BJ (cell line): ENCODE measurements around the gene GLP2R. TPM values are rescaled to one million over a fixed set of nuclear protein-coding genes. Genes with fewer than 3 reads are reported as not detected.

Experiments used
- CTCF ChIA-PET: fragments of 350-600 bp; formaldehyde crosslinking; extraction: SDS; loops from one replicate; lab custom pipeline; 2021; ENCODE audit warnings: antibody characterized with exemption, inconsistent platforms; lab: Yijun Ruan, JAX
- POLR2A ChIA-PET: fragments of 300-600 bp; sonication (Branson Sonifier 250); formaldehyde crosslinking; extraction: SDS; loops from one replicate; lab custom pipeline; 2021; ENCODE audit warnings: antibody characterized with exemption; lab: Charles Lee
- DNase-seq: peaks from one replicate; pipeline ENCODE4 v3.0.0-alpha.2; 2011; ENCODE audit warnings: low read depth
- H3K27me3 ChIP-seq: 2 replicates; pipeline ENCODE4 v1.6.0; 2011; ENCODE audit warnings: low read length; ENCODE audit not compliant: control insufficient read depth, insufficient read depth
- H3K36me3 ChIP-seq: 2 replicates; pipeline ENCODE4 v1.5.1; 2011; ENCODE audit warnings: low read length; ENCODE audit not compliant: control insufficient read depth, insufficient read depth
- H3K4me3 ChIP-seq: 2 replicates; pipeline ENCODE4 v1.5.1; 2011; ENCODE audit warnings: low read depth, mild to moderate bottlenecking, control low read depth, low read length
- CTCF ChIP-seq: IDR thresholded peaks from 2 replicates; pipeline ENCODE4 v1.5.1; 2011; ENCODE audit warnings: low read depth, mild to moderate bottlenecking, control low read depth, inconsistent platforms, low read length, moderate library complexity; ENCODE audit not compliant: insufficient read depth
- polyA plus RNA-seq: library from polyadenylated mRNA; depleted of rRNA; stranded (reverse); fragments of >200 nt; gene quantifications from 2 replicates; pipeline ENCODE4 v1.2.3, GENCODE V29; 2011; rRNA removed

Gene GLP2R
- polyA plus RNA-seq, 1 experiment = 0.05 TPM

DNA sequence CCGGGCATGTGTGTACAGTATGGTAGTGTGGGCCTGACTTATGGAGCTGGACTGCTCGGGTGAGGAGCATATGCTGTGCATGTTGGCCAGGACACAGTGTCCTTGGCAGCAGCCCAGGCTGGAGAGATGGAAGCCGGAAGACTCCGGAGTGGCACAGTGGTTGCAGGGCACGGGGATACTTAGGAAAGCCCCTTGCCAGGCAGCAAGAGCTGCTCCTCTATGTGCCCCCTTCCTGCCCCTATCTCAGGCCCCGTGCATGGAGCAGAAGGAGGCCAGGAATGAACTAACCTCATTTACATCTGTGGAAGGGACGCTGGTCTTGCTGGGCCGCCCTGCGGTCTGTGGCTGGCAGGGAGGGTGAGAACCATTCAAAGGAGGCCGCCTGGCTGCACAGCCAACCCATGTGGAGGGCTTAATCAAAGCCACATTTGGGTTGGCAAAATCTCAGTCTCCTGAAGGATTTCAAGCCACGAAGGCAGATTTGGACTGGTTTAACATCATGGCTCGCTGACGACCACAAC lies 111.6 kb downstream of the GLP2R start:
- no peak for DNase-seq
- POLR2A ChIA-PET = no interaction called here
- Histone ChIP-seq H3K27me3 (no peaks in the 10 kb centered on the region; the same call in 1 of the 2 replicates), H3K36me3 (no peaks in the 10 kb centered on the region), H3K4me3 (no peak overlapping the region)
- CTCF ChIA-PET = interaction anchor here (3.5 kb wide), 1 partner anchor 12 kb away, joined by 17 read pairs; no protein-coding TSS in a partner anchor
- TF ChIP-seq CTCF = no peak

GRCh38 chr17:9937901-9938300 lies 112.2 kb downstream of the GLP2R start:
- POLR2A ChIA-PET = no interaction called here
- DNase-seq = no peak

GRCh38 chr17:9938764-9939163 lies 113.0 kb downstream of the GLP2R start:
- Histone ChIP-seq H3K36me3 (no peaks in the 10 kb centered on the region), H3K27me3 (no peaks in the 10 kb centered on the region; the same call in 1 of the 2 replicates), H3K4me3 (no peak overlapping the region)
- ChIA-PET POLR2A (no interaction called here), CTCF (interaction anchor here (1.7 kb wide), 1 partner anchor 10 kb away, joined by 12 read pairs; no protein-coding TSS in a partner anchor)
- no peak for TF ChIP-seq CTCF
- DNase-seq = no peak

More at GRCh38 chr17:9937901-9938300, 112.2 kb downstream of the GLP2R start:
- H3K4me3 ChIP-seq = no peak overlapping the region
- CTCF ChIA-PET = interaction anchor here (3.5 kb wide), 1 partner anchor 13 kb away, joined by 17 read pairs; no protein-coding TSS in a partner anchor
- no peak for TF ChIP-seq CTCF
- no peaks in the 10 kb centered on the region for H3K36me3 ChIP-seq
- no peaks in the 10 kb centered on the region; the same call in 1 of the 2 replicates for H3K27me3 ChIP-seq

GRCh38 chr17:9940841-9941240 lies 115.1 kb downstream of the GLP2R start:
- no peak for TF ChIP-seq CTCF
- H3K36me3 ChIP-seq = no peaks in the 10 kb centered on the region
- POLR2A ChIA-PET = no interaction called here
- CTCF ChIA-PET = interaction anchor here (2.4 kb wide), 1 partner anchor 16 kb away, joined by 8 read pairs; no protein-coding TSS in a partner anchor
- H3K4me3 ChIP-seq = no peak overlapping the region
- no peaks in the 10 kb centered on the region; the same call in 1 of the 2 replicates for H3K27me3 ChIP-seq
- DNase-seq = no peak

DNA sequence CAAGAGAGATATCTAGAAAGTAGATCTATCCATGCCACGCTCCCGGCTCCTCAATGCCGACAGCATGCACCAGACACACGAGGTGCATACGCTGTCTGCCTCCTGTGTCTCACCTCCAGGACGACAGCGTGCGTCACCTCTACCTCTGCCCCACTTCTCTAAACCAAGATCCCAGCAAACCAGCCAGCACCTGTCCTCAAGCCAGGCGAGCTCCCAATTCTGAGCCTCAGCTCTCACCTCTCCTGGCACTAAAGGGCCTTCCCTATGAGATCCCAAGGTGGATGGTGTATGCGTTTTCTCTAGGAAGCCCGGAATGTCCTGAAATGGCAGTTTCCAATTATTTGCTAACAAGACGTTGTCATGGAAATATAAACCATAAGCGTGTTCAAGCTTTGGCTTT lies 115.6 kb downstream of the GLP2R start:
- H3K36me3 ChIP-seq = no peaks in the 10 kb centered on the region
- CTCF ChIA-PET = interaction anchor here (2.4 kb wide), 1 partner anchor 16 kb away, joined by 8 read pairs; no protein-coding TSS in a partner anchor
- no peak for DNase-seq
- POLR2A ChIA-PET = interaction anchor here (0.6 kb wide), 1 partner anchor 586 kb away, joined by 7 read pairs; no protein-coding TSS in a partner anchor
- no peaks in the 10 kb centered on the region; the same call in 1 of the 2 replicates for H3K27me3 ChIP-seq
- H3K4me3 ChIP-seq = no peak overlapping the region
- TF ChIP-seq CTCF = no peak

Other genes with a start within 250 kb of the GLP2R start
- 0.31 TPM in 1 of 2 replicates, not detected in the other for gene CFAP52, start 249.3 kb upstream of the GLP2R start, polyA plus RNA-seq
- gene USP43, start 180.4 kb upstream of the GLP2R start, polyA plus RNA-seq = 0.16 and 0.23 TPM in 2 replicates
- gene DHRS7C, start 34.3 kb upstream of the GLP2R start, polyA plus RNA-seq = not detected in 2 replicates
- gene GSG1L2, start 3.8 kb upstream of the GLP2R start, polyA plus RNA-seq = not detected in 2 replicates
- gene RCVRN, start 79.3 kb downstream of the GLP2R start, polyA plus RNA-seq = not detected in 2 replicates